HG02623 (cell line): ENCODE measurements around the gene DGKD.
"Not testable (repeated sequence)": the region's sequence is repeated elsewhere in the genome, so short reads cannot be mapped to it uniquely, and the experiment has no call there.

Experiments used
- ATAC-seq: cut with Tn5 transposase; IDR thresholded peaks from one replicate; pipeline ENCODE4 v1.9.1; 2021; ENCODE audit warnings: moderate library complexity; ENCODE audit not compliant: unreplicated experiment

The DGKD gene

GRCh38 chr2:233384811-233385488, 30.7 kb downstream of the DGKD start:
- ATAC-seq = no peak

DNA sequence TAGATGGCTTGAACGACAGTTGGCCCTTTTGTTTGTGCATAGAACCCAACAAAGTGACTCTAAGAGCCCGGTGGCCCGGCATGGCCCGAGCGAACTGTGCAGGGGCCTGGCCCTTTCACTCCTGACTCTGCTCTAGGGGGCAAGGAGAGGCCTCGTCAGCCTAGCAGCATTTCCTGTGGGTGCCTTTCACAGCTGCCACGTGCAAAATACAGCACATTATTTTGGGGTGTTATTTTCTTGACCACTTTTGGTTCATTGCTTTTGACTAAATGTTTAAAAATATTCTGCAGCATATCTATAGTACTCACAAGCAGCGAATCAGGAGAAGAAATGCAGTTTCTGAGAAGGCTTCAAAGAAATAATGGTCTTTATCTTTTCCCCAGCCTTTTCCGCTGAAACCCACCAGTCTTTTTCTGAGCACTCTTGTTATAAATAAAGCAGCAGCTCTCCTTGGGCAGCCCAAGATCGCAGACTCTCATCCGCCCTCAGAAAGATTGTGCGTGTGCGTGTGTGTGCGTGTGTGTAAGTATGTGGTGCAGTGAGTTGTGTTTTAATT, 31.3 kb downstream of the DGKD start:
- peak; percentile 56 for ATAC-seq

DNA sequence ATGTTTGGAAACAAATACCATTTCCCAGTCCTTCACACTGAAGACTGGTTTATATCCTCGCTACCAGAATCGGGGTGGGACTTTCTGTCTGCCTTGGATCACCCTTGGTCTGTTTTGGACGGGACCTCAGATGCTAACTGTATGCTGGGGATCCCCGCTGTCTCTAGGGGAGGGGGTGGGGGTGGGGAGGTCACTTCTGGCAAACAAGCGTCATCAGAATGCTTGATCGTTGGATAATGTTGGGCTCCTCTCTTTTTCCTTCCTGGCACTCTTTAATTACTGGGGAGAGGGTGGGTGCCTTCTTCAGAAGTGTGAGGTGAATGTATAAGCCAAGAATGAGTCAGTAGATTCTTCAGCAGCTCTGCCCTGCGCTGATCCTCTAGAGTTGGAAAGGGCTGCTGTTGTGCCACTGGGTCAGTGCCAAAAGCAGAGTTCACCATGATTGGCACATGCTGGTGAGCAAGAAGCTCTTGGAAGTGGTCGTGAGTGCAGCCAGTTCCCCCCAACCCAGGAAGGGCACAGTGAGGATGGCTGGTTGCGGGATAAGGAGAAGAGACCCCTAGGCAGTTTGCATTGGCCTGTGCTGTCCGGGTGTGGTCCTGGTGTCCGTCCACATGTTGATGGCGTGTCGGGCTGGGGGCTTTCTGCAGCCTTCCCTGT, 32.2 kb downstream of the DGKD start:
- ATAC-seq = no peak

- no peak for ATAC-seq
Observed at GRCh38 chr2:233387225-233387624, 32.9 kb downstream of the DGKD start.

DNA sequence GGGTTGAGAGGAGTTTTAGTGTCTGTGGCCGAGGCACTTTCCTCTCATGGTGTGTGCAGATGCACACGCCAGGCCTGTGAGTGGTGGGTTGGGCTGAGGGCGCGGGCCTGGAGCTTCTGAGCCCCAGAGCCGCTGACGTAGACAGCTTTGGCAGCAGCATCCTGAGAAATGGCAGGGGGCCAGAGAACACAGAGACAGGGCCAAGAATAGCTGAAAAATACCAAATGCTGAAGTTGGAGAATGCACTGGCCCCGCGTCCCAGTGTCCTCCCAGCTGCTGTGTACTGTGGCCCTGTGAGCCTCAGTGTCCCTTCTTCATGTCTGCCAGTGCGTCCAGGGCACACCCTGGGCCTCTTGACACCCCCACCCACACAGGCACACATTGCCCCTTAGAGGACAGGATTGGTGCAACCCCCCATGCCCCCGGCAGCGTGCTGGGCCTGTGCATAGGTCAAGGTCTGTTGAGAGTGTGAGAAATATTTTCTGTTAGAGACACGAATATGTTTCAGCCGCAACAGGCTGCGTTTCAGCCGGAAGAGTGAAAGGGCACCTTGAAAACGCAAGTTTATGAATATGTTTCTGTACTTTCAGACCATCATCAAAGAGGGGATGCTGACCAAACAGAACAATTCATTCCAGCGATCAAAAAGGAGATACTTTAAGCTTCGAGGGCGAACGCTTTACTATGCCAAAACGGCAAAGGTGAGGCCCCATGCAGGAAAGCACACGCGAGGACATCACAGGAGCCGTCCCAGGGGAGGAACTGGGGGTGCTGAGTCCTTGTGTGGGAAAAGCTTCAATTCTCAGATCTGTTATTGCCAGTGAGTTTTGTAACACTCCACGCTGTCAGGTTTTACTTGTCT, 33.6 kb downstream of the DGKD start:
- ATAC-seq = no peak

DNA sequence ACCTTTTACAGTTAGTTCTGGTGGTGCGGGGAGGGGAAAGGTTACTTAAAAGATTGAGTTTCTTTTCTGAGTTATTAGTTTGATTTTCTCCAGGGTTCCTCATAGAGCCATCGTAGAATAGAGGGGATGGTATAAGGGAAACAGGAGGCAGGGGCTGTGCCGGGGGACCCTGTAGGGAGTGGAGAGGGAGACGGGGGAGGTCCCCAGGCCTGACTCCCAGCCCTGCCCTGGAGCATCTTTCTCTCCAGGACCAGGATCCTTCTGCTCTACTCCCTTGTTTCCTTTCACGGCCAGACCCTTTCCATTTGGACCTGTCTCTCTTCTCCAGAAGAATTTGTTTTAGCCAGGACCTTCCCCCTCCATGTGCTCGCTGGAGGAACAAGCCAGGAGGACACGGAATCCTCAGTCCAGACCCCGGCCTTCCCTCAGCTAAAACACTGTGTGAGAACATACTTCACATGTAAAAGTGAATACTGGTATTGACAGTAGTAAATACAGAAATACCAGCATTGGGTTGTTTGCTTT, 35.4 kb downstream of the DGKD start:
- no peak for ATAC-seq

DNA sequence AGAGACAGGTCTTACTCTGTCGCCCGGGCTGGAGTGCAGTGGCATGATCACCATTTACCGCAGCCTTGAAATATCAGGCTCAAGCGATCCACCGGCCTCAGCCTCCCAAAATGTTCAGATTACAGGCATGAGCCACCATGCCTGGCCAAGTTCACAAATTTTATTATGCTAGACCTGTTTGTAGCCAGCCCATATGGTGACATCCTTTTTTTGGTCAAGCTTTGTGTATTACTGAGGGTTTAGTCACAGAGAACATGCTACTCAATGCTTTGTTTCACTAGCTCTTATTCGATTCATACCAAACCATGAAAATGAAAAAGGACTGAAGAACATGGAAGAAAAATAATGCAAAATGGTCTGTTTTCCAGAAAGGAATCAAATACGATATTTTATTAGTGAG, 41.4 kb downstream of the DGKD start:
- ATAC-seq = no peak

GRCh38 chr2:233396726-233397665, 42.7 kb downstream of the DGKD start:
- ATAC-seq = not testable (repeated sequence)

- no peak for ATAC-seq
Observed at GRCh38 chr2:233399306-233400225, 45.3 kb downstream of the DGKD start.

GRCh38 chr2:233400341-233400740, 46.0 kb downstream of the DGKD start:
- no peak for ATAC-seq

GRCh38 chr2:233400961-233401360, 46.7 kb downstream of the DGKD start:
- ATAC-seq = no peak

GRCh38 chr2:233402346-233402745, 48.1 kb downstream of the DGKD start:
- no peak for ATAC-seq

- ATAC-seq = no peak
Observed at GRCh38 chr2:233402789-233403188, 48.5 kb downstream of the DGKD start.

GRCh38 chr2:233404222-233404621, 49.9 kb downstream of the DGKD start:
- no peak for ATAC-seq

GRCh38 chr2:233406865-233407264, 52.6 kb downstream of the DGKD start:
- ATAC-seq = no peak

DNA sequence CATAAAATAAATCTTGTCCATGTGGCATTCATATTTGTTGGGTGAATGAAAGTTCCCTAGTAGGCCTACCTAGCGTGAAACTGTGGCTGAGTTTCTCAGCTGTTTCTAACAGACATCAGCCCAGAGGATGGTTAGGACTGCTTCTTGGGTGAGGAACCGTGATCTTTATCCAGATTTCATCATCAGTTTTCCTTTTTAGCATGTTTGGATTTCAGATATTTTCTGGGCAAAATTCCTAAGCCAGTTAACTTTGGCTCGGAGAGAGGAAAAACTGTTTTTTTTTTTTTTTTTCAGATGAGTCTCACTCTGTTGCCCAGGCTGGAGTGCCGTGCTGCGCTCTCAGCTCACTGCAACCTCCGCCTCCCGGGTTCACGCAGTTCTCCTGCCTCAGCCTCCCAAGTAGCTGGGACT, 53.5 kb downstream of the DGKD start:
- no peak for ATAC-seq

- ATAC-seq = no peak
Observed at GRCh38 chr2:233408366-233409285, 54.3 kb downstream of the DGKD start.
